Measurements from ENCODE around the gene ERP27.

- TF ChIP-seq, protein P1, sequence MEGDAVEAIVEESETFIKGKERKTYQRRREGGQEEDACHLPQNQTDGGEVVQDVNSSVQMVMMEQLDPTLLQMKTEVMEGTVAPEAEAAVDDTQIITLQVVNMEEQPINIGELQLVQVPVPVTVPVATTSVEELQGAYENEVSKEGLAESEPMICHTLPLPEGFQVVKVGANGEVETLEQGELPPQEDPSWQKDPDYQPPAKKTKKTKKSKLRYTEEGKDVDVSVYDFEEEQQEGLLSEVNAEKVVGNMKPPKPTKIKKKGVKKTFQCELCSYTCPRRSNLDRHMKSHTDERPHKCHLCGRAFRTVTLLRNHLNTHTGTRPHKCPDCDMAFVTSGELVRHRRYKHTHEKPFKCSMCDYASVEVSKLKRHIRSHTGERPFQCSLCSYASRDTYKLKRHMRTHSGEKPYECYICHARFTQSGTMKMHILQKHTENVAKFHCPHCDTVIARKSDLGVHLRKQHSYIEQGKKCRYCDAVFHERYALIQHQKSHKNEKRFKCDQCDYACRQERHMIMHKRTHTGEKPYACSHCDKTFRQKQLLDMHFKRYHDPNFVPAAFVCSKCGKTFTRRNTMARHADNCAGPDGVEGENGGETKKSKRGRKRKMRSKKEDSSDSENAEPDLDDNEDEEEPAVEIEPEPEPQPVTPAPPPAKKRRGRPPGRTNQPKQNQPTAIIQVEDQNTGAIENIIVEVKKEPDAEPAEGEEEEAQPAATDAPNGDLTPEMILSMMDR (conservative IDR thresholded peaks at IDR 0.05) = no peak
- TF ChIP-seq ZFX (IDR thresholded peaks at IDR 0.05) = no peak
These were observed 14.4 kb downstream of the ERP27 start for GRCh38 chr12:14923944-14924343.
